ENCODE results near the gene KIZ.

Gene KIZ

GRCh38 chr20:21225215-21225947 lies 99.5 kb downstream of the KIZ start:
- H3K36me3 ChIP-seq (ENCODE audit: control insufficient read depth in 1 of 2, insufficient read depth in 2 of 2, low read length in 2 of 2) = no peaks in the 10 kb centered on the region
- H2BK5ac ChIP-seq (ENCODE audit: low read depth, low read length, poor library complexity) = no peak overlapping the region
- no peak overlapping the region for H2AFZ ChIP-seq (ENCODE audit: insufficient read depth, low read length, poor library complexity)
- H3K14ac ChIP-seq (ENCODE audit: low read length) = no peak overlapping the region
- H3K23ac ChIP-seq (ENCODE audit: low read length) = no peak overlapping the region
- DNase-seq = no peak
- H3K4ac ChIP-seq (ENCODE audit: low read depth, low read length) = no peak overlapping the region
- no peak overlapping the region for H3K18ac ChIP-seq (ENCODE audit: low read length)
- no peaks in the 10 kb centered on the region for H3K9me3 ChIP-seq (ENCODE audit: insufficient read depth, low read depth, low read length)
- no peak overlapping the region for H4K91ac ChIP-seq (ENCODE audit: low read depth, low read length)
- H4K8ac ChIP-seq (ENCODE audit: low read depth, low read length) = no peak overlapping the region
- no peak overlapping the region for H3K9ac ChIP-seq (ENCODE audit: low read length)
- H2BK120ac ChIP-seq (ENCODE audit: insufficient read depth, low read length, poor library complexity) = no peak overlapping the region
- no peak overlapping the region for H3K4me3 ChIP-seq (ENCODE audit: low read depth, low read length)
- H3K27me3 ChIP-seq (ENCODE audit: insufficient read depth, low read length) = no peaks in the 10 kb centered on the region
- no peaks in the 10 kb centered on the region for H3K79me2 ChIP-seq (ENCODE audit: control insufficient read depth, insufficient read depth, low read length, poor library complexity)
- no peak overlapping the region for H4K12ac ChIP-seq (ENCODE audit: low read depth, low read length)
- H2AK5ac ChIP-seq (ENCODE audit: low read length) = no peak overlapping the region
- no CpG with 5 or more reads among the region's 6 CpGs for WGBS (ENCODE audit: extremely low coverage, insufficient coverage, insufficient read length)
- no peaks in the 10 kb centered on the region for H3K4me1 ChIP-seq (ENCODE audit: control insufficient read depth in 1 of 2, insufficient read depth in 2 of 2, low read length in 2 of 2)
- H3K27ac ChIP-seq (ENCODE audit: low read depth, low read length) = no peak overlapping the region
- H3K4me2 ChIP-seq (ENCODE audit: low read length) = no peak overlapping the region
- no peak overlapping the region for H2BK12ac ChIP-seq (ENCODE audit: low read length)
- no peaks in the 10 kb centered on the region for H3K79me1 ChIP-seq (ENCODE audit: low read length)

- Histone ChIP-seq H2BK120ac (ENCODE audit: insufficient read depth, low read length, poor library complexity) (no peak overlapping the region), H4K91ac (ENCODE audit: low read depth, low read length) (no peak overlapping the region), H3K9me3 (ENCODE audit: insufficient read depth, low read depth, low read length) (no peaks in the 10 kb centered on the region), H3K79me2 (ENCODE audit: control insufficient read depth, insufficient read depth, low read length, poor library complexity) (no peaks in the 10 kb centered on the region), H3K79me1 (ENCODE audit: low read length) (no peaks in the 10 kb centered on the region), H2BK5ac (ENCODE audit: low read depth, low read length, poor library complexity) (no peak overlapping the region), H3K18ac (ENCODE audit: low read length) (no peak overlapping the region), H3K4me2 (ENCODE audit: low read length) (no peak overlapping the region), H3K27me3 (ENCODE audit: insufficient read depth, low read length) (no peaks in the 10 kb centered on the region), H3K4ac (ENCODE audit: low read depth, low read length) (no peak overlapping the region), H2AK5ac (ENCODE audit: low read length) (no peak overlapping the region), H4K8ac (ENCODE audit: low read depth, low read length) (no peak overlapping the region), H2AFZ (ENCODE audit: insufficient read depth, low read length, poor library complexity) (no peak overlapping the region), H3K27ac (ENCODE audit: low read depth, low read length) (no peak overlapping the region), H3K4me1 (ENCODE audit: control insufficient read depth in 1 of 2, insufficient read depth in 2 of 2, low read length in 2 of 2) (no peaks in the 10 kb centered on the region), H2BK12ac (ENCODE audit: low read length) (no peak overlapping the region), H3K14ac (ENCODE audit: low read length) (no peak overlapping the region), H4K12ac (ENCODE audit: low read depth, low read length) (no peak overlapping the region), H3K36me3 (ENCODE audit: control insufficient read depth in 1 of 2, insufficient read depth in 2 of 2, low read length in 2 of 2) (no peaks in the 10 kb centered on the region), H3K9ac (ENCODE audit: low read length) (no peak overlapping the region), H3K23ac (ENCODE audit: low read length) (no peak overlapping the region), H3K4me3 (ENCODE audit: low read depth, low read length) (no peak overlapping the region)
- no peak for DNase-seq
- no CpG with 5 or more reads among the region's 3 CpGs for WGBS (ENCODE audit: extremely low coverage, insufficient coverage, insufficient read length)
Observed at GRCh38 chr20:21228511-21228910, 102.6 kb downstream of the KIZ start.

GRCh38 chr20:21229163-21229562 lies 103.3 kb downstream of the KIZ start:
- Histone ChIP-seq H3K9me3 (ENCODE audit: insufficient read depth, low read depth, low read length) (no peaks in the 10 kb centered on the region), H3K23ac (ENCODE audit: low read length) (no peak overlapping the region), H2BK120ac (ENCODE audit: insufficient read depth, low read length, poor library complexity) (no peak overlapping the region), H2BK5ac (ENCODE audit: low read depth, low read length, poor library complexity) (no peak overlapping the region), H3K79me2 (ENCODE audit: control insufficient read depth, insufficient read depth, low read length, poor library complexity) (no peaks in the 10 kb centered on the region), H3K18ac (ENCODE audit: low read length) (no peak overlapping the region), H3K9ac (ENCODE audit: low read length) (no peak overlapping the region), H3K27me3 (ENCODE audit: insufficient read depth, low read length) (no peaks in the 10 kb centered on the region), H3K14ac (ENCODE audit: low read length) (no peak overlapping the region), H3K4me2 (ENCODE audit: low read length) (no peak overlapping the region), H2BK12ac (ENCODE audit: low read length) (no peak overlapping the region), H4K8ac (ENCODE audit: low read depth, low read length) (no peak overlapping the region), H3K36me3 (ENCODE audit: control insufficient read depth in 1 of 2, insufficient read depth in 2 of 2, low read length in 2 of 2) (no peaks in the 10 kb centered on the region), H3K27ac (ENCODE audit: low read depth, low read length) (no peak overlapping the region), H3K4ac (ENCODE audit: low read depth, low read length) (no peak overlapping the region), H3K4me3 (ENCODE audit: low read depth, low read length) (no peak overlapping the region), H3K79me1 (ENCODE audit: low read length) (no peaks in the 10 kb centered on the region), H4K91ac (ENCODE audit: low read depth, low read length) (no peak overlapping the region), H2AK5ac (ENCODE audit: low read length) (no peak overlapping the region), H2AFZ (ENCODE audit: insufficient read depth, low read length, poor library complexity) (no peak overlapping the region), H3K4me1 (ENCODE audit: control insufficient read depth in 1 of 2, insufficient read depth in 2 of 2, low read length in 2 of 2) (no peaks in the 10 kb centered on the region), H4K12ac (ENCODE audit: low read depth, low read length) (no peak overlapping the region)
- no peak for DNase-seq
- WGBS (ENCODE audit: extremely low coverage, insufficient coverage, insufficient read length) = no CpG with 5 or more reads among the region's 2 CpGs

GRCh38 chr20:21230220-21230619 lies 104.3 kb downstream of the KIZ start:
- Histone ChIP-seq H2BK120ac (ENCODE audit: insufficient read depth, low read length, poor library complexity) (no peak overlapping the region), H3K4me2 (ENCODE audit: low read length) (no peak overlapping the region), H3K79me2 (ENCODE audit: control insufficient read depth, insufficient read depth, low read length, poor library complexity) (no peaks in the 10 kb centered on the region), H3K9ac (ENCODE audit: low read length) (no peak overlapping the region), H2AK5ac (ENCODE audit: low read length) (no peak overlapping the region), H3K4me1 (ENCODE audit: control insufficient read depth in 1 of 2, insufficient read depth in 2 of 2, low read length in 2 of 2) (no peaks in the 10 kb centered on the region), H3K9me3 (ENCODE audit: insufficient read depth, low read depth, low read length) (no peaks in the 10 kb centered on the region), H3K27ac (ENCODE audit: low read depth, low read length) (no peak overlapping the region), H2BK5ac (ENCODE audit: low read depth, low read length, poor library complexity) (no peak overlapping the region), H3K79me1 (ENCODE audit: low read length) (no peaks in the 10 kb centered on the region), H3K4me3 (ENCODE audit: low read depth, low read length) (no peak overlapping the region), H4K8ac (ENCODE audit: low read depth, low read length) (no peak overlapping the region), H3K4ac (ENCODE audit: low read depth, low read length) (no peak overlapping the region), H3K14ac (ENCODE audit: low read length) (no peak overlapping the region), H2AFZ (ENCODE audit: insufficient read depth, low read length, poor library complexity) (no peak overlapping the region), H2BK12ac (ENCODE audit: low read length) (no peak overlapping the region), H3K27me3 (ENCODE audit: insufficient read depth, low read length) (no peaks in the 10 kb centered on the region), H3K18ac (ENCODE audit: low read length) (no peak overlapping the region), H4K12ac (ENCODE audit: low read depth, low read length) (no peak overlapping the region), H3K36me3 (ENCODE audit: control insufficient read depth in 1 of 2, insufficient read depth in 2 of 2, low read length in 2 of 2) (no peaks in the 10 kb centered on the region), H3K23ac (ENCODE audit: low read length) (no peak overlapping the region), H4K91ac (ENCODE audit: low read depth, low read length) (no peak overlapping the region)
- WGBS (ENCODE audit: extremely low coverage, insufficient coverage, insufficient read length) = no CpG with 5 or more reads among the region's 3 CpGs
- DNase-seq = no peak
